PC-3 (cell line): ENCODE measurements around the gene STAT3.

Source experiments
- EZH2 ChIP-seq: fragments of 300-600 bp; sonication (generic); IDR thresholded peaks from one replicate; pipeline ENCODE4 v1.6.1; 2017; ENCODE audit warnings: antibody characterized with exemption, mild to moderate bottlenecking, low read length; ENCODE audit not compliant: unreplicated experiment
- TF ChIP-seq, protein P1 (sequence below): fragments of 300-600 bp; sonication (generic); conservative IDR thresholded peaks from 2 replicates; pipeline ENCODE4 v1.5.1; 2017; ENCODE audit warnings: antibody characterized with exemption, low read depth, mild to moderate bottlenecking, low read length

DNA sequence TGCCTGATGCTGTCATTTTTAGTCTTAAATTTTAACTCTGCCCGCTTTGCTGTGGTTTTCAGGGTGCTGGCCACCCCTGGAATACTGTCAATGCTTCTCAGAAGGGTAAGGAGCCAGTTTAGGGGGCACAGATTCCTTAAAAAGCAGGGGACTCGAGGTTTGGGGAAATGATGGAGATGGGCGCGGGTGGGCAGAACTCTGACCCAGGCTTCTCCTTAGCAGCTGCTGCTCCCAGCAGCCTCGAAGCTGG lies 76.3 kb downstream of the STAT3 start:
- TF ChIP-seq, protein P1, sequence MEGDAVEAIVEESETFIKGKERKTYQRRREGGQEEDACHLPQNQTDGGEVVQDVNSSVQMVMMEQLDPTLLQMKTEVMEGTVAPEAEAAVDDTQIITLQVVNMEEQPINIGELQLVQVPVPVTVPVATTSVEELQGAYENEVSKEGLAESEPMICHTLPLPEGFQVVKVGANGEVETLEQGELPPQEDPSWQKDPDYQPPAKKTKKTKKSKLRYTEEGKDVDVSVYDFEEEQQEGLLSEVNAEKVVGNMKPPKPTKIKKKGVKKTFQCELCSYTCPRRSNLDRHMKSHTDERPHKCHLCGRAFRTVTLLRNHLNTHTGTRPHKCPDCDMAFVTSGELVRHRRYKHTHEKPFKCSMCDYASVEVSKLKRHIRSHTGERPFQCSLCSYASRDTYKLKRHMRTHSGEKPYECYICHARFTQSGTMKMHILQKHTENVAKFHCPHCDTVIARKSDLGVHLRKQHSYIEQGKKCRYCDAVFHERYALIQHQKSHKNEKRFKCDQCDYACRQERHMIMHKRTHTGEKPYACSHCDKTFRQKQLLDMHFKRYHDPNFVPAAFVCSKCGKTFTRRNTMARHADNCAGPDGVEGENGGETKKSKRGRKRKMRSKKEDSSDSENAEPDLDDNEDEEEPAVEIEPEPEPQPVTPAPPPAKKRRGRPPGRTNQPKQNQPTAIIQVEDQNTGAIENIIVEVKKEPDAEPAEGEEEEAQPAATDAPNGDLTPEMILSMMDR = no peak
- TF ChIP-seq EZH2 = no peak
